K562 treated with DMSO at 1 percent for 24 hours (cell line): ENCODE data around the gene KSR2. TPM values are rescaled to one million over a fixed set of nuclear protein-coding genes. Genes with fewer than 3 reads are reported as not detected.

ENCODE experiments used
- total RNA-seq: library from RNA; unstranded; fragments of 300-600 nt; gene quantifications from 2 replicates; pipeline ENCODE4 v1.2.3, GENCODE V29; 2022; ENCODE audit warnings: low read depth; ENCODE audit not compliant: insufficient read depth

KSR2 gene
- not detected in 2 replicates for total RNA-seq

GRCh38 chr12:117968826-117969659 lies at the start of gene KSR2:
KSR2 (minus strand) TSS chr12:117968990; CDS start chr12:117968255, 735 bp downstream.

GRCh38 chr12:118016424-118017264 lies 47.9 kb upstream of the KSR2 start, which contains the start of gene RFC5:
RFC5 (plus strand) TSS chr12:118016703; CDS start chr12:118016828, 125 bp downstream.

Other genes starting within 250 kb of the KSR2 start
- 49.2 and 53.3 TPM in 2 replicates for gene RFC5, start 47.7 kb upstream of the KSR2 start, total RNA-seq
- gene WSB2, start 92.2 kb upstream of the KSR2 start, total RNA-seq, result 56.2 and 66.1 TPM in 2 replicates
- 7.3 and 7.4 TPM in 2 replicates for gene VSIG10, start 135.0 kb upstream of the KSR2 start, total RNA-seq
- 83.0 and 88.4 TPM in 2 replicates for gene PEBP1, start 167.1 kb upstream of the KSR2 start, total RNA-seq